GM18508 (cell line): Measurements from ENCODE around the gene ZSCAN25.
"Not testable (repeated sequence)": the region's sequence is repeated elsewhere in the genome, so short reads cannot be mapped to it uniquely, and the experiment has no call there.

ENCODE experiments used
- ATAC-seq: cut with Tn5 transposase; IDR thresholded peaks from one replicate; pipeline ENCODE4 v1.9.1; 2021; ENCODE audit warnings: moderate number of reproducible peaks; ENCODE audit not compliant: insufficient read depth, unreplicated experiment

ZSCAN25 gene

GRCh38 chr7:99616359-99617191, at the start of gene ZSCAN25:
ZSCAN25 (plus strand) TSS chr7:99616946; CDS start chr7:99619607, 2,661 bp downstream.
- ATAC-seq: peak; percentile 71

DNA sequence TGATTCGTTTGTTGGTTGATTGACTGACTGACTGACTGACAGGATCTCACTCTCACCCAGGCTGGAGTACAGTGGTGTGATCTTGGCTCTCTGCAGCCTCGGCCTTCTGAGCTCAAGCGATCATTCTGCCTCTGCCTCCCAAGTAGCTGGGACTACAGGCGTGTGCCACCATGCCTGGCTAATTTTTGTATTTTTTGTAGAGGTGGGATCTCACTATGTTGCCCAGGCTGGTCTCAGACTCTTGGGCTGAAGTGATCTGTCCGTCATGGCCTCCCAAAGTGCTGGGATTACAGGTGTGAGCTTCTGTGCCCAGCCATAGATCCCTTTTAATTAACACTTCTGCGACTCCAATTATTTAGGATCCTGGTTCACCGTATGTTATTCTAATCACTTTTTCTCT, 48.0 kb upstream of the ZSCAN25 start:
- not testable (repeated sequence) for ATAC-seq

- no peak for ATAC-seq
These were observed 45.0 kb upstream of the ZSCAN25 start for GRCh38 chr7:99571768-99572167.

DNA sequence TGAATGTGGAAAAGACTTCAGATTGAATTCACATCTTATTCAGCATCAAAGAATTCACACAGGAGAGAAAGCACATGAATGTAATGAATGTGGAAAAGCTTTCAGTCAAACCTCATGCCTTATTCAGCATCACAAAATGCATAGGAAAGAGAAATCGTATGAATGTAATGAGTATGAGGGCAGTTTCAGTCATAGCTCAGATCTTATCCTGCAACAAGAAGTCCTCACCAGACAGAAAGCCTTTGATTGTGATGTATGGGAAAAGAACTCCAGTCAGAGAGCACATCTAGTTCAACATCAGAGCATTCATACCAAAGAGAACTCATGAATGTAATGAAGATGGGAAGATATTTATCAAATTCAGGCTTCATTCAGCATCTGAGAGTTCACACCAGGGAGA, 43.5 kb upstream of the ZSCAN25 start:
- no peak for ATAC-seq

DNA sequence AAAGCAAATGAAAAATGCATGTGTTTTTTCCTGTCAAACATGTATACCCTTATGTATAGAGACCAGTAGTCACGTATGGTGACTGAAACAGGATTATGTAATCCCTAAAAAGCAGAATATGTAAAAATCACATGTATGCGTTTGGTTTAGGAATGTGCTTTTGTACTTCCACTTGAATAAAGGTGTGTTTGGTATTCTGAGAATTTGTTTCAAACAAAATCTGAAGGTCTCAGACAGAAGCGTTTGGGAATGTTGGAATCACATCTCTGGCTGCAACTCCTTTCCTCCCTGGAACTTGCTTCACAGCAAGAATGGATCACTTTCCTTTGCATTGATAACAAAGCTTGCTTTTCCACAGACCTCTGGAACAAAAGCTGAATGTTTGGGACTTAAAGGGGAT, 40.5 kb upstream of the ZSCAN25 start:
- ATAC-seq: no peak

- no peak for ATAC-seq
These were observed 37.3 kb upstream of the ZSCAN25 start for GRCh38 chr7:99579281-99579955.

GRCh38 chr7:99579956-99580777, 36.6 kb upstream of the ZSCAN25 start:
- ATAC-seq: no peak

DNA sequence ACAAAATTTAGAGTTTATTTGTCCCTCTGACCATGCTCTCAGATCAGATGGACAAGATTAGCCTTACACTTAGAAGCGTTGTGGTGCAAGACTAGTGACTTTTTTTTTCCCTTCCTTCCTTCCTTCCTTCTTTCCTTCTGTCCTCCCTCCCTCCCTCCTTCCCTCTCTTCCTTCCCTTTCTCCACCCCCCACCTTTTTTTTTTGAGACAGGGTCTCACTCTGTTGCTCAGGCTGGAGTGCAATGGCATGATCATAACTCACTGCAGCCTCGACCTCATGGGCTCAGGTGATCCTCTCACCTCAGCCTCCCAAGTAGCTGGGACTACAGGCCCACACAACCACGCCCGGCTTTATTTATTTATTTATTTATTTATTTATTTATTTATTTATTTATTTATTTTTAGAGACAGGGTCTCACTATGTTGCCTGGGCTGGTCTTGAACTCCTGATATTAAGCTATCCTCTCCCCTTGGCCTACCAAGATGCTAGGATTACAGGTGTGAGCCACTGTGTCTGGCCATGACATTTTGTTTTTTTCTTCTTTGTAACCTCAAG, 35.9 kb upstream of the ZSCAN25 start:
- not testable (repeated sequence) for ATAC-seq

DNA sequence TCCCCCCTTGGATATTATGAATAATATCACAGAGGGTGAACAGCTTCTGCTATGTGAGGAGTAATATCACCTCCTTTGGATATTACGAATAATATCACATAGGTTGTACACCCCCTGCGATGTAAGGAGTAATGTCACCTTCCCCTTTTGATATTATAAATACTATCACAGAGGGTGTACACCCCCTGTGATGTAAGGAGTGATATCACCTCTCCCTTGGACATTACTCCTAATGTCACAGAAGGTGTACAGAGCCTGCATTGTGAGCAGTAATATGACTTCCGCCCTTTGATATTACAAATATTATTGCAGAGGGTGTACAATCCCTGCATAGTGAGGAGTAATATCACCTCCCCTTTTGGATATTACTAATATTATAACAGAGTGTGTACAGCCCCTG, 27.9 kb upstream of the ZSCAN25 start:
- ATAC-seq: no peak

GRCh38 chr7:99594948-99595745, 21.6 kb upstream of the ZSCAN25 start:
- no peak for ATAC-seq

- ATAC-seq: no peak
These were observed 20.3 kb upstream of the ZSCAN25 start for GRCh38 chr7:99596408-99596955.

GRCh38 chr7:99597762-99598501, 18.8 kb upstream of the ZSCAN25 start, which contains the start of gene TMEM225B:
TMEM225B (plus strand) TSS chr7:99598267; CDS start chr7:99604389, 6,122 bp downstream.
- ATAC-seq: no peak

- ATAC-seq: no peak
These were observed 16.9 kb upstream of the ZSCAN25 start for GRCh38 chr7:99599836-99600235.

GRCh38 chr7:99601656-99602310, 15.0 kb upstream of the ZSCAN25 start:
- no peak for ATAC-seq

- ATAC-seq: no peak
These were observed 11.2 kb upstream of the ZSCAN25 start for GRCh38 chr7:99605527-99605926.

DNA sequence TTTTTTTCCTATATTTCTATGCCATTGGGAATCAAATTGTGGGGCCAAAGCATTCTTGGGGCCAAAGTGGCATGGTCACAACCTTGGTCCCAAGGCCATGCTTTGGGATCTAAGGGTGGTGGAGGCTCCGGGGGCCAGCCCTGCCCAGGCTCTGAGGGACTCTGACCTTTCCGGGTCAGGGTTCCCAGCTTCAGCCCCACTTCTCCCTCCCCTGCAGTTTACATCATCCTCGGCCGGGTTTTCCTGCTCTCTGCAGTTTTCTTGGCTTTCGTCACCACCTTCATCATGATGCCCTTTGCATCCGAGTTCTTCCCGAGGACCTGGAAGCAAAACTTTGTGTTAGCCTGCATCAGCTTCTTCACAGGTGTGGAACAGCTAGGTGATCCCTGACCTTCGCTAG, 10.2 kb upstream of the ZSCAN25 start:
- no peak for ATAC-seq

DNA sequence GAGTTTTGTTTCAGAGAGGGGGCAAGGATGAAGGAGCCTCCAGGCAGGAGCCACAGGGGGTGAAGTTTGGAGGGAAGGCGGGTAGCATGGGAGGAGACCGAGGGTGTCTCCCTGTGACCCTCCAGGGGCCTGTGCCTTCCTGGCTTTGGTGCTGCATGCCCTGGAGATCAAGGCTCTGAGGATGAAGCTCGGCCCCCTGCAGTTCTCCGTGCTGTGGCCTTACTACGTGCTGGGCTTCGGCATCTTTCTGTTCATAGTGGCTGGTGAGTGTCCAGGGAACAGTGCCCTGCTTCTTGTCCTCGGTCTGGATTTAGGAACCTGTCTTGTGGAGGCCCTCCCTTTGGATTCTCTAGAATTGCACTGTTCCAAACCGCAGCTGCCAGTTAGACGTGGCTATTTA, 9.2 kb upstream of the ZSCAN25 start:
- ATAC-seq: no peak

- no peak for ATAC-seq
These were observed 2.3 kb upstream of the ZSCAN25 start for GRCh38 chr7:99614495-99614894.
